ENCODE measurements around the gene PRTG.
"Not testable (repeated sequence)": the region's sequence is repeated elsewhere in the genome, so short reads cannot be mapped to it uniquely, and the experiment has no call there.

PRTG gene

DNA sequence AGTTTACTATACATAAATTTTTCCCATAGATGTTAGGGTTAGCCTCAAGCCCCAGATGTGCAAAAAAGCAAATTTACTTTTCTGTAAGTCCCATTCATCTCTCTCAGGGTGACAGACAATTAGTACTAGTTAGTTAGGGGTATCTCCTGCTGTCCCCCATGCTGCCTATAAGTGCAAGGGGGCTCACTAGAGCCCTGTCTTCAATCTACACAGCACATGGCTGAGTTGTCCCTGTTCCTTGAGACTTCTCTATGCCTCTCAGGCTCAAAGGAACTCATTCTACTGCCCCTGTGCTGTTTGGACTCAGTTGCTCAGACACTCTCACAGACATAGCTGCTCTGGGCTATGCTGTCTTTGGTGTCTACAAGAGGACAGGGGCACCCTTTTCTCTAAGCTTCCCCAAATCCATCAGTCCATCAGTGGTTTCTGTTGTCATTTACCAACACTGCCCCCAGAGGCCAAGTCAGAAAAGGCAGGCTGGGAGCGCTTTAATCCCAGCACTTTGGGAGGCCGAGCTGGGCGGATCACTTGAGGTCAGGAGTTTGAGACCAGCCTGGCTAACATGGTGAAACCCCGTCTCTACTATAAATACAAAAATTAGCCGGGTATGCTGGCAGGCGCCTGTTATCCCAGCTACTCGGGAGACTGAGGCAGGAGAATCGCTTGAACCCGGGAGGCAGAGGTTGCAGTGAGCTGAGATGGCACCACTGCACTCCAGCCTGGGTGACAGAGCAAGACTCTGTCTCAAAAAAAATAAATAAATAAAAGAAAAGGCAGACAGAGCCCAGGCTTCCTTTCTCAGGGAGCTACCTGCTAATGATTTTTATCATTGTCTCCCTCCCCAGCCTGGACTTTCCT, 31.4 kb upstream of the PRTG start:
- Histone ChIP-seq H3K4me1 (ENCODE audit: control insufficient read depth, insufficient read depth, low read length) (no peaks in the 10 kb centered on the region; the same call in 1 of the 2 replicates), H3K27ac (ENCODE audit: low read length) (no peak overlapping the region), H3K36me3 (ENCODE audit: control insufficient read depth, insufficient read depth, low read length) (no peaks in the 10 kb centered on the region), H3K4me3 (ENCODE audit: low read length) (no peak overlapping the region), H3K9me3 (ENCODE audit: control insufficient read depth, insufficient read depth, low read length) (no peaks in the 10 kb centered on the region), H3K27me3 (ENCODE audit: control insufficient read depth, insufficient read depth, low read length) (no peaks in the 10 kb centered on the region)
- DNase-seq (ENCODE audit: low read depth, low spot score), result no peak
- no CpG with 5 or more reads among the region's 9 CpGs for WGBS (ENCODE audit: insufficient coverage, insufficient read length)

DNA sequence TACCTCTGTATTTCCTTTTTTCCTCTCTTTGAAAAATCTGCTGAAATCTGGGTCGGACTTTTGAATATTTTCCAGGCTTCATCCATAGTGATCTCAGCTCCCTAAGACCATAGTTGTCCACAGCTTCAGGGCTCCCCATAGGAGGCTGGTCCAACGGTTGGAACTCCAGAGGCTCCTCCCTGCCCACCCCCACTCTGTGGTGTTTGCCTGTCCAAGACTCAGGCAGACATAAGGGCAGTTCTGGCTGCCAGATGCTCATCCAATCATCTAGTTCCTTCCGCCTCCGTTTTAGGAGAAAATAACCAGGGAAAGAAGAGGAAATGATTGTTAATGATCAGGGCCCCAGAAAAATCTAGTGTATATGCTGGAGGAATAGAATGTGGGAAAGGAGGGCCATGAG, 27.9 kb upstream of the PRTG start:
- H3K27me3 ChIP-seq (ENCODE audit: control insufficient read depth, insufficient read depth, low read length), result no peaks in the 10 kb centered on the region; the same call in 1 of the 2 replicates
- no peaks in the 10 kb centered on the region; the same call in 1 of the 2 replicates for H3K4me1 ChIP-seq (ENCODE audit: control insufficient read depth, insufficient read depth, low read length)
- H3K36me3 ChIP-seq (ENCODE audit: control insufficient read depth, insufficient read depth, low read length), result no peaks in the 10 kb centered on the region
- no peak for DNase-seq (ENCODE audit: low read depth, low spot score)
- WGBS (ENCODE audit: insufficient coverage, insufficient read length), result no CpG with 5 or more reads among the region's 4 CpGs
- H3K4me3 ChIP-seq (ENCODE audit: low read length), result no peak overlapping the region
- H3K9me3 ChIP-seq (ENCODE audit: control insufficient read depth, insufficient read depth, low read length), result no peaks in the 10 kb centered on the region
- no peak overlapping the region for H3K27ac ChIP-seq (ENCODE audit: low read length)

DNA sequence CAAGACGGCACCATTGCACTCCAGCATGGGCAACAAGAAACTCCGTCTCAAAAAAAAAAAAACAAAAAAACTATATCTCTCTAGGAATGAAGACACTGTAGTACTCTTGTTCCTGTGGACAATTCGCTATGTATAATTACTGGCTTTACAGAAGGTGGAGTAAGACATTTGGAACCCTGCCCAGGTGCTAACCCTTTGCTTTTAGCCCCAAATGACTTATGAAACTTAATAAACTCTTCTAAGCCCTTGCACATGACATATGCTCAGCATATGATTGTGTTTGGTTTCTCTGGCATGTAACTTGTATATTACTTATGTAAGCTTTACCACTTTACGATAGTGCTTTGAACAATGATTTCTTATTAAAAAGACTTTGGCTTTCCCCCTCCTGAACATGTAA, 27.3 kb upstream of the PRTG start:
- no peak overlapping the region for H3K4me3 ChIP-seq (ENCODE audit: low read length)
- no peak overlapping the region for H3K27ac ChIP-seq (ENCODE audit: low read length)
- H3K36me3 ChIP-seq (ENCODE audit: control insufficient read depth, insufficient read depth, low read length), result no peaks in the 10 kb centered on the region
- no peak for DNase-seq (ENCODE audit: low read depth, low spot score)
- no peaks in the 10 kb centered on the region; the same call in 1 of the 2 replicates for H3K27me3 ChIP-seq (ENCODE audit: control insufficient read depth, insufficient read depth, low read length)
- no CpG with 5 or more reads among the region's 4 CpGs for WGBS (ENCODE audit: insufficient coverage, insufficient read length)
- no peaks in the 10 kb centered on the region; the same call in 1 of the 2 replicates for H3K4me1 ChIP-seq (ENCODE audit: control insufficient read depth, insufficient read depth, low read length)
- H3K9me3 ChIP-seq (ENCODE audit: control insufficient read depth, insufficient read depth, low read length), result no peaks in the 10 kb centered on the region

- no peaks in the 10 kb centered on the region; the same call in 1 of the 2 replicates for H3K27me3 ChIP-seq (ENCODE audit: control insufficient read depth, insufficient read depth, low read length)
- no peaks in the 10 kb centered on the region for H3K4me1 ChIP-seq (ENCODE audit: control insufficient read depth, insufficient read depth, low read length)
- DNase-seq (ENCODE audit: low read depth, low spot score), result no peak
- H3K36me3 ChIP-seq (ENCODE audit: control insufficient read depth, insufficient read depth, low read length), result no peaks in the 10 kb centered on the region
- H3K9me3 ChIP-seq (ENCODE audit: control insufficient read depth, insufficient read depth, low read length), result no peaks in the 10 kb centered on the region
- no peak overlapping the region for H3K27ac ChIP-seq (ENCODE audit: low read length)
- H3K4me3 ChIP-seq (ENCODE audit: low read length), result no peak overlapping the region
- no CpG with 5 or more reads among the region's 10 CpGs for WGBS (ENCODE audit: insufficient coverage, insufficient read length)
Measured at GRCh38 chr15:55768670-55769185, 25.8 kb upstream of the PRTG start.

DNA sequence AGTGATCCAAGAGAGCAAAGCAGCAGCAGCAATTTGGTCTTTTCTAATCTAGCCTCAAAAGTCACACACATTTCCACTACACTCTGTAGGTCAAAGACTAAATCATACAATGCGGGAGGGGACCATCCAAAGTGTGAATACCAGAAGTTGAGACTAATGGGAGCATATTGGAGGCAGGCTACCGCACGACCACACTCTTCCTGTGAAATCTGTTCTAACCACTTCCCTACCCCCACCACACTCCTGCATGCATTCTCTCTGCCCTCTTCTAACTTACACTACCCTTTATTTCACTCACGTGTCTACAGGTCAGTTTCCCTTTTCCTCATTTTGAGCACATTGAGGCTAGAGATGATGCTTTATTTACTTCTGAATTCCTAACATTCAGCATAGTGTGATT, 23.7 kb upstream of the PRTG start:
- Histone ChIP-seq H3K36me3 (ENCODE audit: control insufficient read depth, insufficient read depth, low read length) (no peaks in the 10 kb centered on the region), H3K4me1 (ENCODE audit: control insufficient read depth, insufficient read depth, low read length) (no peaks in the 10 kb centered on the region), H3K27ac (ENCODE audit: low read length) (no peak overlapping the region), H3K9me3 (ENCODE audit: control insufficient read depth, insufficient read depth, low read length) (no peaks in the 10 kb centered on the region), H3K4me3 (ENCODE audit: low read length) (no peak overlapping the region), H3K27me3 (ENCODE audit: control insufficient read depth, insufficient read depth, low read length) (no peaks in the 10 kb centered on the region; the same call in 1 of the 2 replicates)
- WGBS (ENCODE audit: insufficient coverage, insufficient read length), result no CpG with 5 or more reads among the region's 4 CpGs
- no peak for DNase-seq (ENCODE audit: low read depth, low spot score)

DNA sequence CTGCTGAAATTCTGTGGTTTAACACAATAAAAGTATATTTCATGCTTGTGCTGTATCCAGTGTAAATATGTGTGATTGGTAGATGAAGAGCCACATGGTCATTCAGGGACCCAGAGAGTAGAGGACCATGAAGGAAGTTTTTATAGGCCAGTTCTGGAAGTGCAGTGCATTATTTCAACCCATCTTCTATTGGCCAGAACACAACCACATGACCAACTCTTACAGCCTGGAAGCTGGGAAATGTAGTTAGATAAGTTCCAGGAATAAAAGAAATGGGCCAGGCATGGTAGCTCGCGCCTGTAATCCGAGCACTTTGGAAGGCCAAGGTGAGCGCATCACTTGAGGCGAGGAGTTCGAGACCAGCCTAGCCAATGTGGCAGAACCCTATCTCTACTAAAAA, 21.4 kb upstream of the PRTG start:
- no peak for DNase-seq (ENCODE audit: low read depth, low spot score)
- WGBS (ENCODE audit: insufficient coverage, insufficient read length), result no CpG with 5 or more reads among the region's 6 CpGs
- Histone ChIP-seq H3K9me3 (ENCODE audit: control insufficient read depth, insufficient read depth, low read length) (no peaks in the 10 kb centered on the region), H3K36me3 (ENCODE audit: control insufficient read depth, insufficient read depth, low read length) (no peaks in the 10 kb centered on the region), H3K27ac (ENCODE audit: low read length) (no peak overlapping the region), H3K4me3 (ENCODE audit: low read length) (no peak overlapping the region), H3K27me3 (ENCODE audit: control insufficient read depth, insufficient read depth, low read length) (no peaks in the 10 kb centered on the region; the same call in 1 of the 2 replicates), H3K4me1 (ENCODE audit: control insufficient read depth, insufficient read depth, low read length) (no peaks in the 10 kb centered on the region)

- H3K27ac ChIP-seq (ENCODE audit: low read length), result no peak overlapping the region
- no peaks in the 10 kb centered on the region for H3K4me1 ChIP-seq (ENCODE audit: control insufficient read depth, insufficient read depth, low read length)
- WGBS (ENCODE audit: insufficient coverage, insufficient read length), result no CpG with 5 or more reads among the region's 13 CpGs
- H3K27me3 ChIP-seq (ENCODE audit: control insufficient read depth, insufficient read depth, low read length), result no peaks in the 10 kb centered on the region
- H3K9me3 ChIP-seq (ENCODE audit: control insufficient read depth, insufficient read depth, low read length), result no peaks in the 10 kb centered on the region
- no peak for DNase-seq (ENCODE audit: low read depth, low spot score)
- no peaks in the 10 kb centered on the region for H3K36me3 ChIP-seq (ENCODE audit: control insufficient read depth, insufficient read depth, low read length)
- no peak overlapping the region for H3K4me3 ChIP-seq (ENCODE audit: low read length)
Measured at GRCh38 chr15:55758580-55758986, 15.6 kb upstream of the PRTG start.

DNA sequence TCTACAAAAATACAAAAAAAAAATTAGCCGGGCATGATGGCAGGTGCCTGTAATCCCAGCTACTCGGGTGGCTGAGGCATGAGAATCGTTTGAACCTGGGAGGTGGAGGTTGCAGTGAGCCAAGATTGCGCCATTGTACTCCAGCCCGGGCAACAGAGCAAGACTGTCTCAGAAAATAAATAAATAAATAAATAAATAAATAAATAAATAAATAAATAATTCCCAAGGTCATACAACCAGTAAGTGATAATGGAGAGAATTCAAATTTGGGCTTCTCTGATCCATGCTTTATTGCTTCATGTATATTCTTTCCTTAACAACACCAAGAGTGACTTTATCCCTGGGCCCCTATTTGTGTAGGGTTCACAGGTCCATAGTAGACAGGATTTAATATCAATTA, 10.5 kb upstream of the PRTG start:
- WGBS (ENCODE audit: insufficient coverage, insufficient read length), result no CpG with 5 or more reads among the region's 5 CpGs
- not testable (repeated sequence) for H3K4me1 ChIP-seq (ENCODE audit: control insufficient read depth, insufficient read depth, low read length); H3K36me3 ChIP-seq (ENCODE audit: control insufficient read depth, insufficient read depth, low read length); DNase-seq (ENCODE audit: low read depth, low spot score); H3K4me3 ChIP-seq (ENCODE audit: low read length); H3K9me3 ChIP-seq (ENCODE audit: control insufficient read depth, insufficient read depth, low read length); H3K27me3 ChIP-seq (ENCODE audit: control insufficient read depth, insufficient read depth, low read length); H3K27ac ChIP-seq (ENCODE audit: low read length)

GRCh38 chr15:55750706-55751105, 7.8 kb upstream of the PRTG start:
- WGBS (ENCODE audit: insufficient coverage, insufficient read length), result no CpG with 5 or more reads among the region's 2 CpGs
- H3K36me3 ChIP-seq (ENCODE audit: control insufficient read depth, insufficient read depth, low read length), result no peaks in the 10 kb centered on the region
- DNase-seq (ENCODE audit: low read depth, low spot score), result no peak
- no peak overlapping the region for H3K4me3 ChIP-seq (ENCODE audit: low read length)
- no peaks in the 10 kb centered on the region; the same call in 1 of the 2 replicates for H3K27me3 ChIP-seq (ENCODE audit: control insufficient read depth, insufficient read depth, low read length)
- no peaks in the 10 kb centered on the region for H3K4me1 ChIP-seq (ENCODE audit: control insufficient read depth, insufficient read depth, low read length)
- no peak overlapping the region for H3K27ac ChIP-seq (ENCODE audit: low read length)
- no peaks in the 10 kb centered on the region for H3K9me3 ChIP-seq (ENCODE audit: control insufficient read depth, insufficient read depth, low read length)

GRCh38 chr15:55743729-55744655, 1.0 kb upstream of the PRTG start:
- H3K4me3 ChIP-seq (ENCODE audit: low read length), result no peak overlapping the region; the same call in 1 of the 2 replicates
- peaks cover 52% of the 10 kb centered on the region for H3K27me3 ChIP-seq (ENCODE audit: control insufficient read depth, insufficient read depth, low read length)
- no peaks in the 10 kb centered on the region for H3K9me3 ChIP-seq (ENCODE audit: control insufficient read depth, insufficient read depth, low read length)
- H3K27ac ChIP-seq (ENCODE audit: low read length), result no peak overlapping the region
- no CpG with 5 or more reads among the region's 21 CpGs for WGBS (ENCODE audit: insufficient coverage, insufficient read length)
- peaks cover 2% of the 10 kb centered on the region; the same call in 1 of the 2 replicates for H3K4me1 ChIP-seq (ENCODE audit: control insufficient read depth, insufficient read depth, low read length)
- H3K36me3 ChIP-seq (ENCODE audit: control insufficient read depth, insufficient read depth, low read length), result no peaks in the 10 kb centered on the region
- DNase-seq (ENCODE audit: low read depth, low spot score), result no peak
